PC-3 (cell line): ENCODE data around the gene RPTN.

Source experiments
- EZH2 ChIP-seq: fragments of 300-600 bp; sonication (generic); IDR thresholded peaks from one replicate; pipeline ENCODE4 v1.6.1; 2017; ENCODE audit warnings: antibody characterized with exemption, mild to moderate bottlenecking, low read length; ENCODE audit not compliant: unreplicated experiment
- TF ChIP-seq, protein P1 (sequence below): fragments of 300-600 bp; sonication (generic); conservative IDR thresholded peaks from 2 replicates; pipeline ENCODE4 v1.5.1; 2017; ENCODE audit warnings: antibody characterized with exemption, low read depth, mild to moderate bottlenecking, low read length

DNA sequence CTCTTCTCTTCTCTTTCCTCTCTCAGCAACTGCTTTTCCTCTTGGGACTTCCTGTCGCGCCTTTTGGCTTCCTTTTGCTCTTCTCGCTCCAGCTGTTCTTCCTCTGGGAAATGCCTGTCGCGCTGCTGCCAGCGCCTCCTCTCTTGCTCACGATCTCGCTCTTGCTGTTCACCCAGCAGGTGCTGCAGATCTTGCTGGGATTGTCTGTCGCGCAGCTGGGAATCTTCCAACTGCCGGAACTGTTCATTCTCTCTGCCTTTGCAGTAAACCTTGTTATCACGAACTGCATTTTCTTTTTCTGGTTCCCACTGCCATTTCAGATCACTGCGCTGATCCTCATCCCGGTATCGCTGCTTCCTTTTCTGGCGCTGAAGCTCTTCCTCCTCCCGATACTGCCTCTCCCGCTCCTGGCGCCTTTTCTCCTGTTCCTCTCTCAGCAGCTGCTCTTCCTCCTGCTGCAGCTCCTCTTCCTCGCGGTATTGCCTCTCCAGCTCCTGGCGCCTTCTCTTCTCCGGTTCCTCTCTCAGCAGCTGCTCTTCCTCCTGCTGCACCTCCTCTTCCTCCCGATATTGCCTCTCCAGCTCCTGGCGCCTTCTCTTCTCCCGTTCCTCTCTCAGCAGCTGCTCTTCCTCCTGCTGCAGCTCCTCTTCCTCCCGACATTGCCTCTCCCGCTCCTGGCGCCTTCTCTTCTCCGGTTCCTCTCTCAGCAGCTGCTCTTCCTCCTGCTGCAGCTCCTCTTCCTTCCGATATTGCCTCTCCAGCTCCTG, 49.6 kb downstream of the RPTN start:
- TF ChIP-seq, protein P1, sequence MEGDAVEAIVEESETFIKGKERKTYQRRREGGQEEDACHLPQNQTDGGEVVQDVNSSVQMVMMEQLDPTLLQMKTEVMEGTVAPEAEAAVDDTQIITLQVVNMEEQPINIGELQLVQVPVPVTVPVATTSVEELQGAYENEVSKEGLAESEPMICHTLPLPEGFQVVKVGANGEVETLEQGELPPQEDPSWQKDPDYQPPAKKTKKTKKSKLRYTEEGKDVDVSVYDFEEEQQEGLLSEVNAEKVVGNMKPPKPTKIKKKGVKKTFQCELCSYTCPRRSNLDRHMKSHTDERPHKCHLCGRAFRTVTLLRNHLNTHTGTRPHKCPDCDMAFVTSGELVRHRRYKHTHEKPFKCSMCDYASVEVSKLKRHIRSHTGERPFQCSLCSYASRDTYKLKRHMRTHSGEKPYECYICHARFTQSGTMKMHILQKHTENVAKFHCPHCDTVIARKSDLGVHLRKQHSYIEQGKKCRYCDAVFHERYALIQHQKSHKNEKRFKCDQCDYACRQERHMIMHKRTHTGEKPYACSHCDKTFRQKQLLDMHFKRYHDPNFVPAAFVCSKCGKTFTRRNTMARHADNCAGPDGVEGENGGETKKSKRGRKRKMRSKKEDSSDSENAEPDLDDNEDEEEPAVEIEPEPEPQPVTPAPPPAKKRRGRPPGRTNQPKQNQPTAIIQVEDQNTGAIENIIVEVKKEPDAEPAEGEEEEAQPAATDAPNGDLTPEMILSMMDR = no peak
- TF ChIP-seq EZH2 = no peak
